ENCODE results near the gene RPL10. TPM values are rescaled to one million over a fixed set of nuclear protein-coding genes. Genes with fewer than 3 reads are reported as not detected.

The RPL10 gene
- total RNA-seq, 1 donor = 3,230 TPM

DNA sequence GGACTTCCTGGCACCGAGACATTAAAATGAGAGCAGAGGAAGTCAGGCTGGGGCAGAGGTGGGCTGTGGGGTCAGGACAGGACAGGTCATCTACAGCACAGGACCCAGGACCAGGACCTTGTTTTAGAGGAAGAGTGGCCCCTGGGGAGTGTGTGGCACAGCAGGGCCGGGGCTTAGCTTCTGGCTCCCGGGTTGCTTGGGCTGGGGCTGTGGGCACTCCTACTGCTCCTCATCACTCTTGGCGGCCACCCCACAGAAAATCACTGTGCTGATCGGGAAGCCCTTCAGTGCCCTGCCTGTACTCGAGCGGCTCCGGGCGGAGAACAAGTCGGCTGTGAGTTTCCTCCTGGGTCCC is 22.2 kb downstream of the RPL10 start:
- TF ChIP-seq, protein P1, sequence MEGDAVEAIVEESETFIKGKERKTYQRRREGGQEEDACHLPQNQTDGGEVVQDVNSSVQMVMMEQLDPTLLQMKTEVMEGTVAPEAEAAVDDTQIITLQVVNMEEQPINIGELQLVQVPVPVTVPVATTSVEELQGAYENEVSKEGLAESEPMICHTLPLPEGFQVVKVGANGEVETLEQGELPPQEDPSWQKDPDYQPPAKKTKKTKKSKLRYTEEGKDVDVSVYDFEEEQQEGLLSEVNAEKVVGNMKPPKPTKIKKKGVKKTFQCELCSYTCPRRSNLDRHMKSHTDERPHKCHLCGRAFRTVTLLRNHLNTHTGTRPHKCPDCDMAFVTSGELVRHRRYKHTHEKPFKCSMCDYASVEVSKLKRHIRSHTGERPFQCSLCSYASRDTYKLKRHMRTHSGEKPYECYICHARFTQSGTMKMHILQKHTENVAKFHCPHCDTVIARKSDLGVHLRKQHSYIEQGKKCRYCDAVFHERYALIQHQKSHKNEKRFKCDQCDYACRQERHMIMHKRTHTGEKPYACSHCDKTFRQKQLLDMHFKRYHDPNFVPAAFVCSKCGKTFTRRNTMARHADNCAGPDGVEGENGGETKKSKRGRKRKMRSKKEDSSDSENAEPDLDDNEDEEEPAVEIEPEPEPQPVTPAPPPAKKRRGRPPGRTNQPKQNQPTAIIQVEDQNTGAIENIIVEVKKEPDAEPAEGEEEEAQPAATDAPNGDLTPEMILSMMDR (IDR thresholded peaks at IDR 0.05; ENCODE audit: insufficient read depth, low read length) = no peak
- DNase-seq (ENCODE audit: low read depth) = no peak
- H3K4me3 ChIP-seq (ENCODE audit: low read depth, low read length) = no peak overlapping the region

DNA sequence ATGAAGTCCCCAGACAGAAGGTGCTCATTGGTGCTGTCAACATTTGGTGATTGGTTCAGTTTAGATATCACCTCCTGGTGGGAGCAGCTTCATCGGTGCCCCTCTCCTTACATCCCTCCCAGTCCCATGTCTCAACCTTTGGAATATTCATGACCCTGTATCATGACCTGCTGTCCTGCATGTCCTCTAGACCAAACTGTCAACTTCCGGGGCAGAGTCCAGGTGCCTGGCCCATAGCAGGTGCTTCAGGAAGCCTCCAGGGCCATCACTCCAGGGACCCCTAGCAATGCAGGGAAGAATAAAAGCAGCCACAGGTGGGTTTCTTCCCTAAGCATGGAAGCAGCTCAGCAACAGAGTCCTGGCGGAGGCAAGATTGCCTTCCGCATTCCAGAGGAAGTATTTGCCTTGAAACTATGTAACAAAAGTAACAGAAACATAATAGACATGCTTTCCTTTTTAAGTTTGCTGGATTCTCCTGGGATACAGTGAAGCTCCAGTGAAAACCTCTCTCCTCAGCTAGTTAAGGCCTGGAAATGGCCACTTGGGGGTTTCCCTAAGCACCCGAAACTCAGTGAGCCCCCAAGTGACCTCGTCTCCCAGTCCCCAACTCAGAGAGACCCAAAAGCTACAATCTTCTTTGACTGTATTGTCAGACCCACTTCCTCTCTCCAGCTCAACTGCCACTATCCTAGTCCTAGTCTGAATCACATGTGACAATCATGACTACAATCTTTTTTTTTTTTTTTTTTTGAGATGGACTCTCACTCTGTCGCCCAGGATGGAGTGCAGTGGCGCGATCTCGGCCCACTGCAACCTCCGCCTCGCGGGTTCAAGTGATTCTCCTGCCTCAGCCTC is 29.0 kb downstream of the RPL10 start:
- no peak overlapping the region for H3K4me3 ChIP-seq (ENCODE audit: low read depth, low read length)
- TF ChIP-seq, protein P1 (IDR thresholded peaks at IDR 0.05; ENCODE audit: insufficient read depth, low read length) = no peak
- DNase-seq (ENCODE audit: low read depth) = no peak

DNA sequence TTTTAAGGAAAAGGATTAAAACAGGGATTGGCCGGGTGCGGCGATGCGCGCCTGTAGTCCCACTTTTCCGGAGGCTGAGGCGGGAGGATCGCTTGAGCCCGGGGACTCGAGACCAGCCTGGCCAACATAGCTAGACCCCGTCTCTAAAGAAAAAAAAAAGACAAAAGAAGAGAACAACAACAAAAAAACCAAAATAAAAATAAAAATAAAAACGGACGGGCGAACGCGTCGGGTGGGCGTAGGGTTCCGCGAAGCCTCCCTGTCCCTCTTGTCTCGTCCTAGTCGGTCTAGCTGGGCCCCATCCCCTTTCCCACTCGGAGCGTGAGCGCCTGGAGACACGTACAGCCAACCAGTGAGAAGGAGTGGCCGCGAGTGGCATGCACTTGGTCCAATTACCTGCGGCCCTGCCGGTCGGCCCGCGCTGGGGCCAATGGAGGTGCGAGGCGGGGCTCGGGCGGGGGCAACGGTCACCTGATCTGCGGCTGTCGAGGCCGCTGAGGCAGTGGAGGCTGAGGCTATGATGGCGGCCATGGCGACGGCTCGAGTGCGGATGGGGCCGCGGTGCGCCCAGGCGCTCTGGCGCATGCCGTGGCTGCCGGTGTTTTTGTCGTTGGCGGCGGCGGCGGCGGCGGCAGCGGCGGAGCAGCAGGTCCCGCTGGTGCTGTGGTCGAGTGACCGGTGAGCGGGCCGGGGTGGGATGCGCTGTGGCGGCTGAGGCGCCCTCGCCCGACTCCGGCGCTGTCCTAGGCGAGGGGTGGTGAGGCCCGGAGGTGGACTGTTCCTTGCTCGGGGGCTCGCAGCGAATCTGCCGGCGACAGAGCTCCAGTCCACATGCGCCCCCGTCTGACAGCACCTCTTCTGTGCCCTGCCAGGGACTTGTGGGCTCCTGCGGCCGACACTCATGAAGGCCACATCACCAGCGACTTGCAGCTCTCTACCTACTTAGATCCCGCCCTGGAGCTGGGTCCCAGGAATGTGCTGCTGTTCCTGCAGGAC is 30.3 kb downstream of the RPL10 start, which contains the start of gene ATP6AP1:
Gene ATP6AP1, plus strand, starts transcription at position 502 of the 996 bp plus-strand sequence. Its CDS starts 16 bp downstream, at position 518.
- TF ChIP-seq, protein P1 (IDR thresholded peaks at IDR 0.05; ENCODE audit: insufficient read depth, low read length) = no peak
- peak; percentile 93 for DNase-seq (ENCODE audit: low read depth)
- H3K4me3 ChIP-seq (ENCODE audit: low read depth, low read length) = peak within 1 kb of the TSS; percentile 74

DNA sequence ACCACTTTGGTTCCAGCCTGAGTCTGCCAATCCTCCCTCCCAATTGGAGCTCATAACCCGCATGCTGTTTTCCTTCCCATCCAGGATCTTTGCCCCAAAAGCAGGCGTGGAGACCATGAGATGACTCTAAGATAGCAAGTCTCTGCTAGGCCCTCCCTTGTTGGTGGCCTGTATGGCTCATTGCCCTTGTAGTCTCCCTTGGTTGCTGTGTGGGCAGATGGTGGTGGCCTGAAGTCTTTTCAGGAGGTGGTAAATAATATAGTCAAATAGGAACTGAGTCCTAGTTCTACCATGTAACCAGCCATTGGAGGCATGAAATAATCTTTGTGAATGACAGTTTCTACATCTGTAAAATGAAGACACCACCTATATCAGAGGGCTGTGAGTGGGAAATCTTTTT is 31.5 kb downstream of the RPL10 start:
- peak overlapping the region; percentile 74 for H3K4me3 ChIP-seq (ENCODE audit: low read depth, low read length)
- TF ChIP-seq, protein P1 (IDR thresholded peaks at IDR 0.05; ENCODE audit: insufficient read depth, low read length) = no peak
- no peak for DNase-seq (ENCODE audit: low read depth)

DNA sequence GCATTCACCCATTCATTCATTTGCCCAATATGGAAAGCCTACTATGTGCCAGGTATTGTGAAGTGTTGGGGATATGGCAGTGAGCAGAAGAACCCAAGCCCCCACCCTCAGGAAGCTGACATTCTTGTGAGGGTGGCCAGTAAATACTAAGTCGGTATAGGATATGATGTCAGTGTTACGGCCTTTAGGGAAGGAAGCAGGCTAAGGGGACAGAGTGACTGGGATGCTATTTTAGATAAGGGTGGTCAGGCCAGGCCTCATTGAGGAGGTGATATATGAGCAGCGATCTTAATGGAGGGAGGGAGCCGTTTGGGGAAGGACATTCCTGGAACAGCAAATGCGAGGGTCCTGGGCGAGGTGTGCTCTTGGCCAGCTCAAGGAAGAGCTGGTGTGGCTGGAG is 32.3 kb downstream of the RPL10 start:
- no peak for DNase-seq (ENCODE audit: low read depth)
- TF ChIP-seq, protein P1 (IDR thresholded peaks at IDR 0.05; ENCODE audit: insufficient read depth, low read length) = no peak
- no peak overlapping the region for H3K4me3 ChIP-seq (ENCODE audit: low read depth, low read length)

DNA sequence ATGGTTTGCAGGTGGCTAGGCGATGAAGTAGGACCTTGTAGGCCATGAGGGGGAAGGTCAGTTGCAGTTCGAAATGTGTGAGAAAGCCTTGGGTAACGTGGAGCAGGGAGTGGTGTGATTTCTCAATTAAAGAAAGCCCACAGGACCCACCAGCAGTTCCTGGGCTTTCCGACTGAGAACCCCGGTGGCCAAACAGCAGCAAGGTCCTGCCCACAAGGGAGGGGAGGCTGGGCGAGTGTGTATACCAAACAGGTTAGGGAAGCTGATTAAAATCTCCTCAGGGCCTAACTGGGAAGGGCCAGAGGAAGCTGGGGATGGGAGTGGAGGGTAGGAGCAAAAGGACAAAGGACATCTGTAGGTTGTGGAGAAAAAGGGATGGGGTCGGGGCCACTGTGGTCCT is 32.7 kb downstream of the RPL10 start:
- TF ChIP-seq, protein P1 (IDR thresholded peaks at IDR 0.05; ENCODE audit: insufficient read depth, low read length) = no peak

More for the DNA sequence above, 32.7 kb downstream of the RPL10 start:
- no peak for DNase-seq (ENCODE audit: low read depth)
- no peak overlapping the region for H3K4me3 ChIP-seq (ENCODE audit: low read depth, low read length)
